GM12878 (cell line): ENCODE data around the gene HLTF. TPM values are rescaled to one million over a fixed set of nuclear protein-coding genes. Genes with fewer than 3 reads are reported as not detected.

Experiments
- ATAC-seq: fragments of 200-7000 bp; cut with Tn5 transposase; 3 replicates; pipeline ENCODE4 v1.9.1; 2020; ENCODE audit warnings: mild to moderate bottlenecking, moderate library complexity
- BruUV-seq: library from RNA; stranded (reverse); fragments of 400-500 nt; replicated peaks from 2 replicates; lab custom pipeline; 2021; lab: Mats Ljungman, UMichigan
- CTCF ChIA-PET: fragments of 300-600 bp; sonication (Branson Sonifier 250); formaldehyde crosslinking; extraction: SDS; loops from one replicate; lab custom pipeline; 2021; ENCODE audit warnings: inconsistent platforms; lab: Yijun Ruan, JAX
- POLR2A ChIA-PET: fragments of 350-600 bp; formaldehyde crosslinking; extraction: SDS; loops from one replicate; lab custom pipeline; 2021; ENCODE audit warnings: inconsistent platforms; lab: Charles Lee
- RAD21 ChIA-PET: fragments of 300-600 bp; sonication (Branson Sonifier 250); formaldehyde crosslinking; loops from one replicate; lab custom pipeline; 2023; ENCODE audit warnings: antibody characterized with exemption; ENCODE audit not compliant: unreplicated experiment; lab: Charles Lee
- SMC1A ChIA-PET: fragments of 300-600 bp; sonication (Branson Sonifier 250); formaldehyde crosslinking; loops from one replicate; lab custom pipeline; 2023; ENCODE audit not compliant: unreplicated experiment, uncharacterized antibody; lab: Charles Lee
- DNase-seq: peaks from one replicate; pipeline ENCODE4 v3.0.0-alpha.2; 2011; ENCODE audit warnings: low read depth, low spot score
- FAIRE-seq: peaks from 3 replicates; lab custom pipeline; 2011; peaks lifted over from hg19 to GRCh38; lab: Jason Lieb, UNC
- H2AFZ ChIP-seq: 2 replicates; pipeline ENCODE4 v1.6.0; 2011; ENCODE audit warnings: low read depth, low read length, control low read depth; ENCODE audit not compliant: control insufficient read depth
- H3K27ac ChIP-seq: 2 replicates; pipeline ENCODE4 v1.5.1; 2011; ENCODE audit warnings: control low read depth; ENCODE audit not compliant: control insufficient read depth, insufficient read depth
- H3K27me3 ChIP-seq, 2 experiments: replicated peaks in 1 of 2; 2 replicates each; pipeline versions ENCODE4 v1.6.0 to v1.6.1; 2011; ENCODE audit warnings: low read length in 1 of 2; ENCODE audit not compliant: control insufficient read depth in 2 of 2, insufficient read depth in 2 of 2
- H3K36me3 ChIP-seq, 2 experiments: 2 replicates each; pipeline ENCODE4 v1.5.1; 2011; ENCODE audit warnings: low read length in 1 of 2; ENCODE audit not compliant: control insufficient read depth in 2 of 2, insufficient read depth in 2 of 2
- H3K4me1 ChIP-seq: 2 replicates; pipeline ENCODE4 v1.6.1; 2011; ENCODE audit warnings: mild to moderate bottlenecking, low read length, moderate library complexity, mixed read lengths; ENCODE audit not compliant: control insufficient read depth, insufficient read depth
- H3K4me2 ChIP-seq: 2 replicates; pipeline ENCODE4 v1.6.0; 2011; ENCODE audit warnings: control low read depth; ENCODE audit not compliant: control insufficient read depth, insufficient read depth
- H3K4me3 ChIP-seq: fragments of 200-600 bp; sonication (generic); 2 replicates; pipeline ENCODE4 v1.5.1; 2016
- H3K79me2 ChIP-seq: 2 replicates; pipeline ENCODE4 v1.6.0; 2011; ENCODE audit warnings: low read length; ENCODE audit not compliant: control insufficient read depth, insufficient read depth
- H3K9ac ChIP-seq: 2 replicates; pipeline ENCODE4 v1.8.0; 2011; ENCODE audit warnings: low read length, control low read depth, mixed read lengths; ENCODE audit not compliant: control insufficient read depth, insufficient read depth
- H3K9me3 ChIP-seq: replicated peaks from 3 replicates; pipeline ENCODE4 v1.5.1; 2011; ENCODE audit warnings: mild to moderate bottlenecking, low read length; ENCODE audit not compliant: control insufficient read depth, insufficient read depth
- H4K20me1 ChIP-seq: 2 replicates; pipeline ENCODE4 v1.6.0; 2011; ENCODE audit not compliant: control insufficient read depth, insufficient read depth
- FOXM1 ChIP-seq: IDR thresholded peaks from 2 replicates; pipeline ENCODE4 v1.6.1; 2012; ENCODE audit warnings: low read depth, mild to moderate bottlenecking, inconsistent platforms, low read length, moderate library complexity
- JUND ChIP-seq: IDR thresholded peaks from 2 replicates; pipeline ENCODE4 v1.6.1; 2012; ENCODE audit warnings: low read depth, mild to moderate bottlenecking, low read length, improper control_type of control experiment, moderate library complexity
- KDM1A ChIP-seq: fragments of 200-600 bp; sonication (generic); IDR thresholded peaks from 2 replicates; pipeline ENCODE4 v1.6.1; 2016; ENCODE audit warnings: borderline replicate concordance
- SPI1 ChIP-seq: IDR thresholded peaks from 2 replicates; pipeline ENCODE4 v1.6.1; 2011; ENCODE audit warnings: low read depth, mild to moderate bottlenecking, low read length, moderate library complexity, borderline replicate concordance; ENCODE audit not compliant: insufficient read depth
- WGBS: methylation state at CpG from one replicate; pipeline ENCODE4 v1.1.6; 2016; ENCODE audit warnings: low lambda C conversion rate; ENCODE audit not compliant: insufficient replicate concordance, insufficient coverage; ENCODE audit errors: missing lambda C conversion rate; 5-methylcytosine and 5-hydroxymethylcytosine counted together
- in situ Hi-C: fragments of 300-500 bp; cut with MboI; formaldehyde crosslinking; loops from 9 replicates; pipeline ENCODE4 v1.14.3; 2018; ENCODE audit warnings: mixed read lengths
- intact Hi-C: fragments of 100-400 bp; cut with micrococcal nuclease; formaldehyde crosslinking; loops from one replicate; pipeline ENCODE4 v1.14.2; 2022; ENCODE audit not compliant: unreplicated experiment
- polyA plus RNA-seq, 11 experiments: library from polyadenylated mRNA; depleted of rRNA in 4 of 11; unstranded in 6 of 11; stranded (reverse) in 5 of 11; fragments of >200 nt; fragmentation: Nextera tagmentation in 4 of 11; fragmentation: Illumina TruSeq in 1 of 11; extraction: Ambion mirVana in 4 of 11; extraction: Trizol in 1 of 11; gene quantifications; 1 replicate in 1 of 11; 2 replicates in 10 of 11; pipeline versions ENCODE4 v1.2.1 to v1.2.3, GENCODE V29; 2011 to 2016; ENCODE audit warnings: inconsistent platforms in 2 of 11, missing spikeins in 2 of 11, low read depth in 1 of 11
- total RNA-seq, 4 experiments: library from RNA; depleted of rRNA in 3 of 4; stranded (reverse); fragments of >200 nt in 3 of 4; fragmentation: Illumina TruSeq in 1 of 4; extraction: Trizol in 1 of 4; gene quantifications; 2 replicates each; pipeline versions ENCODE4 v1.2.1 to v1.2.3, GENCODE V29; 2013 to 2021
- TF ChIP-seq, protein P1 (sequence below): fragments of 450-650 bp; IDR thresholded peaks from 2 replicates; pipeline ENCODE4 v1.6.1; 2017; ENCODE audit warnings: antibody characterized with exemption, mild to moderate bottlenecking, moderate library complexity
- TF ChIP-seq, protein P2 (sequence below): fragments of 450-650 bp; formaldehyde crosslinking; IDR thresholded peaks from 2 replicates; pipeline ENCODE4 v1.4.0; 2022; ENCODE audit warnings: mild to moderate bottlenecking, moderate library complexity

HLTF gene
- total and polyA plus RNA-seq, 10 of the 15 experiments (the other 5 are each of a cell fraction or from before 2014, with no cell fraction given): 13.7 to 50.4 (median 31.7) TPM

DNA sequence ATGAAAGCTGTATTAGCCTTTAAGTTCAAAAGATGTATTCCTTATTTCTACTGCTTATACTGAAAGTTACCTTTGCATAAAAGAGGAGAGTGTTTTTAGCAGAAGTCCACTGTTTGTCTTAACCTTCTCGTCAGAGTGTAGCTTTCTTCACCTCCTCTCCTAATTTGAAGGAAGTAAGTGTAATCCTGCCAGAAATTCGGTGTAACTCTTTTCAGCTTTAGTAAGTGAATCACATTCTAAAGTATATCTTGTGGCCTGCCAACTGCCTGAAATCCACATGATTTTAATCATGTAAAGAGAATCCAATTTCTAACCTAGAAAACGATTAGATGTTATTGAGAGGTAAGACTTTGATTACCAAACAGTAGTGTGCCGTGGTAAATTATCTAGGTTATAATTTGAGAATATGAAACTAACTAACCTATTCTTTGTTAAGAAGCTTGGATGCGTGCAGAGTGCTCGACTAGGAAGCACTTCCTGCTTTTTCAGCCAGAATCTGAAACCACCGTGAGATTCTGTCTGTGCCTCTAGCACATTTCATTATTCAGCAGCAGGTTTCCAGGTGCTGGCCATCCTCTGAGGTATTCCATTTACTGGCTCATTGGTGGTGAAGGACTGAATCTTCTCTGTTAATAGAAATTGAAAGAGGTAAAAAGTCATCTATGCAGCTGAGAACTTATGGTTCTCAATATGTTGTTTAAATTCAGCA, 87.5 kb downstream of the HLTF start:
- ATAC-seq: peak; percentile 45
- Histone ChIP-seq H3K9me3 (no peaks in the 10 kb centered on the region), H3K27me3 (no peaks in the 10 kb centered on the region), H3K27ac (peak overlapping the region; percentile 33), H3K4me2 (0 out of 2 replicates have a peak overlapping the region, but pooled peaks have one; percentile 5), H2AFZ (no peak overlapping the region), H4K20me1 (no peaks in the 10 kb centered on the region), H3K79me2 (no peaks in the 10 kb centered on the region), H3K9ac (no peak overlapping the region), H3K36me3 (peaks cover 0 to 5% of the 10 kb centered on the region in 2 experiments; a peak in 1 of 4 replicates), H3K4me1 (peaks cover 19% of the 10 kb centered on the region), H3K4me3 (0 out of 2 replicates have a peak overlapping the region, but pooled peaks have one; percentile 4)
- in situ Hi-C loops: no loop called here
- TF ChIP-seq SPI1: peak; percentile 67; the same call in 1 of the 2 replicates
- TF ChIP-seq, protein P1, sequence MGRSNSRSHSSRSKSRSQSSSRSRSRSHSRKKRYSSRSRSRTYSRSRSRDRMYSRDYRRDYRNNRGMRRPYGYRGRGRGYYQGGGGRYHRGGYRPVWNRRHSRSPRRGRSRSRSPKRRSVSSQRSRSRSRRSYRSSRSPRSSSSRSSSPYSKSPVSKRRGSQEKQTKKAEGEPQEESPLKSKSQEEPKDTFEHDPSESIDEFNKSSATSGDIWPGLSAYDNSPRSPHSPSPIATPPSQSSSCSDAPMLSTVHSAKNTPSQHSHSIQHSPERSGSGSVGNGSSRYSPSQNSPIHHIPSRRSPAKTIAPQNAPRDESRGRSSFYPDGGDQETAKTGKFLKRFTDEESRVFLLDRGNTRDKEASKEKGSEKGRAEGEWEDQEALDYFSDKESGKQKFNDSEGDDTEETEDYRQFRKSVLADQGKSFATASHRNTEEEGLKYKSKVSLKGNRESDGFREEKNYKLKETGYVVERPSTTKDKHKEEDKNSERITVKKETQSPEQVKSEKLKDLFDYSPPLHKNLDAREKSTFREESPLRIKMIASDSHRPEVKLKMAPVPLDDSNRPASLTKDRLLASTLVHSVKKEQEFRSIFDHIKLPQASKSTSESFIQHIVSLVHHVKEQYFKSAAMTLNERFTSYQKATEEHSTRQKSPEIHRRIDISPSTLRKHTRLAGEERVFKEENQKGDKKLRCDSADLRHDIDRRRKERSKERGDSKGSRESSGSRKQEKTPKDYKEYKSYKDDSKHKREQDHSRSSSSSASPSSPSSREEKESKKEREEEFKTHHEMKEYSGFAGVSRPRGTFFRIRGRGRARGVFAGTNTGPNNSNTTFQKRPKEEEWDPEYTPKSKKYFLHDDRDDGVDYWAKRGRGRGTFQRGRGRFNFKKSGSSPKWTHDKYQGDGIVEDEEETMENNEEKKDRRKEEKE: no peak
- no peak for TF ChIP-seq JUND
- peak; percentile 4; the same call in 1 of the 2 replicates for TF ChIP-seq FOXM1
- TF ChIP-seq, protein P2, sequence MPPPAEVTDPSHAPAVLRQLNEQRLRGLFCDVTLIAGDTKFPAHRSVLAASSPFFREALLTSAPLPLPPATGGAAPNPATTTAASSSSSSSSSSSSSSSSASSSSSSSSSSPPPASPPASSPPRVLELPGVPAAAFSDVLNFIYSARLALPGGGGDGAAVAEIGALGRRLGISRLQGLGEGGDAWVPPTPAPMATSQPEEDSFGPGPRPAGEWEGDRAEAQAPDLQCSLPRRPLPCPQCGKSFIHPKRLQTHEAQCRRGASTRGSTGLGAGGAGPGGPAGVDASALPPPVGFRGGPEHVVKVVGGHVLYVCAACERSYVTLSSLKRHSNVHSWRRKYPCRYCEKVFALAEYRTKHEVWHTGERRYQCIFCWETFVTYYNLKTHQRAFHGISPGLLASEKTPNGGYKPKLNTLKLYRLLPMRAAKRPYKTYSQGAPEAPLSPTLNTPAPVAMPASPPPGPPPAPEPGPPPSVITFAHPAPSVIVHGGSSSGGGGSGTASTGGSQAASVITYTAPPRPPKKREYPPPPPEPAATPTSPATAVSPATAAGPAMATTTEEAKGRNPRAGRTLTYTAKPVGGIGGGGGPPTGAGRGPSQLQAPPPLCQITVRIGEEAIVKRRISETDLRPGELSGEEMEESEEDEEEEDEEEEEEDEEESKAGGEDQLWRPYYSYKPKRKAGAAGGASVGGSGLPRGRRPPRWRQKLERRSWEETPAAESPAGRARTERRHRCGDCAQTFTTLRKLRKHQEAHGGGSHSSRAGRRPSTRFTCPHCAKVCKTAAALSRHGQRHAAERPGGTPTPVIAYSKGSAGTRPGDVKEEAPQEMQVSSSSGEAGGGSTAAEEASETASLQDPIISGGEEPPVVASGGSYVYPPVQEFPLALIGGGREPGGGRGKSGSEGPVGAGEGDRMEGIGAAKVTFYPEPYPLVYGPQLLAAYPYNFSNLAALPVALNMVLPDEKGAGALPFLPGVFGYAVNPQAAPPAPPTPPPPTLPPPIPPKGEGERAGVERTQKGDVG (CRISPR knock-in tag): no peak
- TF ChIP-seq KDM1A: no peak
- ChIA-PET POLR2A (no interaction called here), CTCF (interaction anchor here (0.8 to 1.7 kb wide), 3 partner anchors 9 to 170 kb away, joined by 3 to 9 read pairs (median 3); no protein-coding TSS in a partner anchor), RAD21 (interaction anchor here (1.2 to 1.4 kb wide), 2 partner anchors 44 to 121 kb away, joined by 4 read pairs; no protein-coding TSS in a partner anchor), SMC1A (interaction anchor here (0.9 to 1.2 kb wide), 3 partner anchors 20 to 251 kb away, joined by 3 to 5 read pairs (median 3); no protein-coding TSS in a partner anchor)
- intact Hi-C loops: no loop called here
- BruUV-seq: no TSS peak
- FAIRE-seq: no peak
- no peak for DNase-seq
- WGBS: 85% methylated on average over 7 of the region's 7 CpGs
